Stimulated activated CD8-positive, alpha-beta memory T cell treated with anti-CD3 and anti-CD28 coated beads, Interleukin-4, amount 100 ng/mL, for 1 hour (primary cell): ENCODE results near the gene ANKH.

Source experiments
- DNase-seq, 2 donors: peaks; one replicate each; pipeline ENCODE4 v3.0.0-alpha.2; 2020; ENCODE audit warnings: low read depth in 2 of 2, low spot score in 1 of 2

Gene ANKH

GRCh38 chr5:14669415-14669814, 202.2 kb downstream of the ANKH start:
- DNase-seq: no peak

DNA sequence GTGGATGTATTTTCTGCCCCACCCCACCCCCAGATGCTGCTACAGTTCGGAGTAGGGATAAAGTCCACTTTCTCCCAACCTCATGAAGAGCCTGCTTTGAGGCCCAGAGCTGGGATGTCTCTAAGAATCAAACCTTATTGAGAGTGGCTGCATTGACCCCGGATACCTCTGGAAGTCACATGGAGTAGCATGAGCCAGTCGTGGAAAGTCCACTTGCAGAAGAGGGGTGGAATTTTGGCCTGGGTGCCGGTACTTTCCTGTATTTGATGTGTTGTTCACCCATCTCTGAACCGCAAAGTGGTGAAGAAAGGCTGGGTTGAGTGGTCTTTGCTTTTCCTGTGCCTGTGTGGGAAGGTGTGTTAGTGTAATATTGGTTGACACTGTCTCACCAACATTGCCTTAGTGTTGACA, 203.4 kb downstream of the ANKH start:
- DNase-seq: no peak

DNA sequence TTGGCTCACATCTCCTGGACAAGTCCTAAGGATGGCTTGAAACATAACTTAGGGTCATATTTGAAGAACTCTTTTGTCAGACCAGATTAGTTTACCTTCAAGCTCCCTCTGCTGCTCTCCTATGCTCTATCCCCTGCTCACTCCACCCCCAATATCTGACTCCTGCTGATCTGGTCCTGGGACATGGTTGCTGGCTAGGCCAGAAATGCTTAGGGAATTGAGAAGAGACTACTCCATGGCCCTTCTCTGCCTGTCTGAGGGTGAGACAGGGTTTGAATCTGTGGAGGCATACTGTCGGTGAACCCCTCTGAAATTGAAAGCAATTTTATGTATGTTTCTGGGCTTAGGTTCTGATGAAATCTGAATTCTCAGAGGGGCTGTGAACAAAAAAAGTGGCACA, 203.8 kb downstream of the ANKH start:
- no peak for DNase-seq

- DNase-seq: no peak
These were observed 204.3 kb downstream of the ANKH start for GRCh38 chr5:14667290-14667689.

DNA sequence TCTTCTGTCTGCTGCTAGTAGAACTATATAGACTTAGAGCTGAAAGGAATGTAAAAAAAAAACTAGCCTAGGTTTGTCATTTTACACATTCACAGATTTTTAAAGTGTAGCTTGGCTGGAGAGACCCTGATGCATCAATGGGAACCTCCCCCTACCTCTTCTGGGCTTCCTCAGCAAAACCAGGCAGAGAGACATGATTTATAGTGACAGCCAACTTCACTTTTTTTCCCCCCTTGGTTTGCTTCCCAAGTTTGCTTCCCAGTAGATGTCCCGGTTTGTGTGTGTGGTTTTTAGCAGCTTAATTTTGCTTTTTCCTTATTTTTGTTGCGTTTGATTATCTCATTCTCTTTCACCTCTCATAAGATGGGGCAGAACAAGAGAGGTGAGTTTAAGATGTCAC, 205.2 kb downstream of the ANKH start:
- DNase-seq: no peak

GRCh38 chr5:14665949-14666348, 205.6 kb downstream of the ANKH start:
- DNase-seq: peak in 1 of 2 donors; percentile 39

DNA sequence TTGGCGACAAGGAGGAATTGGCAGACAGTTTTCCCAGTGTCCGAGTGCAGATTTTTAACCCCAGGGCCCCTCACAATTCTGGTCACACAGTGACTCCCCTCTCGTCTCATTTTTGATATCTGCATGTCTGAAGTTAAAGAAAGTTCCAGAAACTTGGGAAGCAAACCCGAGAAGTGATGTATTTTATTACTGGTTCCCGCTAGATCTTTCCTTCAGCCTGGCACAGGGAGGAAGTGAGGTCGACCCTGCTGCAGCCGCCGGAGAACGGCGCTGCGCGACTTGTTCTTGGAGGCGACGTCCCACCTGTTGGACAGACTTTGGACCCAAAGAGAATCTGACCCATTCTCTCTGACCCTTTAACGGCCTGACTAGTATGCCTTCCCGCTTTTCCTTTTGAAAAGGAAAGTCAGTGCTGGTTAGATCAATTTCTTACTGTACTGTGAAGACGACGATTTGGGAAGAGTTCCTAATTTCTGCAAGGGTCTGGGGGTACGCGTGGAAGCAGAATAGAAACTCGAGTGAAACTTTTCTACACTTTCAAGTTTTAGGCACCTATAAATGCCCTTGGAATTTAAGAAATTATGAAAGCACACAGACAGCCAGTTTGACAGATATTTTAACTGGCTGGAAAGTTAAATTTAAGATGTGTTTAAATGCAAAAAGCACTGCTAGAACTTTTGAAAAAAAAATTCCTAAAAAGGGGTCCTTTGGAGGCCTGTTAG, 206.3 kb downstream of the ANKH start:
- no peak for DNase-seq

DNA sequence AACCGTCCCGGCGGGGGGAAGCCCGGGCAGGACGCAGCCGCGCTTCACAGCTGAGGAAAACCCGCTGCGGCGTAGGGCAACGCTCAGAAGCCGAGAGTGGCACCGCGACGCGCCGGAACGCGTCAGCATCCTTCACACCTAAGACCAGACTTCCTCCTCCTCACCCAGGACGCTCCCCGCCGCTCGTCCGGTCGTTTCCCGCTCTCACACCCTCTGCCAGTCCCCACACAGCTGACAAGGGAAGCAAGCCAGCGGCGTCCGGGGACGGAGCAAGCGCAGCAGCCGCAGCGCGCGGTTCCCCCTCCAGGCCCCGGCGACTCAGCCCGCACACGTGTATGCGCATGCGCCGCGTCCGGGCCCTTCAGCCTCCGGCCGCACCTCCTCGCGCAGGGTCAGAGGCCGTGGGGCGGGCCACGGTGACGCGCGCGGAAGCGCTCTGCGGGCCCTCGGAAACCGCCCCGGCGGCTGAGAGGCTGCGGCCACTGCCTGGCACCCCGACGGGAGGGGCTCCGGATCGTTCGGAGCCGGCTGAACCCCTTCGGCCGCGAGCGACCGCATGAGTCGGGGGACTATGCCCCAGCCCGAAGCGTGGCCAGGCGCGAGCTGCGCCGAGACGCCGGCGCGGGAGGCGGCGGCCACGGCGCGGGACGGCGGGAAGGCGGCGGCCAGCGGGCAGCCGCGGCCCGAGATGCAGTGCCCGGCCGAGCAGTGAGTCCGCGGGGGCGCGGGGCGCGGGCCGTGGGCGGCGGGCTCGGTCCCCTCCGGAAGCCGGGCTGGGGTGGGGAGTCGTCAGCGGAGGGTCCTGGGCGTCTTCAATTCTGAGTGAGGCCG, 207.1 kb downstream of the ANKH start, which contains the start of gene OTULIN:
OTULIN (plus strand) TSS at position 449 of the 831 bp plus-strand sequence; CDS start at position 557, 108 bp downstream.
- peak; percentile 58 to 73 for DNase-seq

GRCh38 chr5:14663734-14664269, 207.8 kb downstream of the ANKH start:
- no peak for DNase-seq

DNA sequence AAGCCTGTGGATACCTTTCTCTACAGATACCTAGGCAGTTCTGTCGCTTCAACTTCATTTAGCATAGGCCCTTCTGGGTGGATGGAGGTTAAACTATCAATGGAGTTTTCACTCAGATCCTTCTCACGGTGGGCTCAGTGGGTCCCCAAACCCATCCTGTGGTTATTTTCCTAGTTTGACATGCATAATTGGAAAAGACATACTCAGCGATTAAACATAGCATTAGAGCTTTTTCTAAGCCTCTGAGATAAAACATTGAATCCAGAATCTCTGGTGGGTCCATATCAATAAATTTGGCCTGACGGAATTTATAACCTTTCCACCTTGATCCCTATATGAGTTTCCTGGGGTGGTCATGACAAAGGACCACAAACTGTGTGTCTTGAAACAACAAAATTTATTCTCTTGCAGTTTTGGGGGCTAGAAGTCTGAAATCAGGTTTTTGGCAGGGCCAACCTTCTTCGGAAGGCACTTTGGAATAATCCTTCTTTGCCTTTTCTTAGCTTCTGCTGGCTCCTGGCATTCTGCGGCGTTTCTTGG, 208.8 kb downstream of the ANKH start:
- no peak for DNase-seq

GRCh38 chr5:14660833-14661232, 210.7 kb downstream of the ANKH start:
- no peak for DNase-seq

GRCh38 chr5:14659821-14660607, 211.6 kb downstream of the ANKH start:
- no peak for DNase-seq

- DNase-seq: no peak
These were observed 214.7 kb downstream of the ANKH start for GRCh38 chr5:14656898-14657297.

GRCh38 chr5:14655146-14655741, 216.3 kb downstream of the ANKH start:
- DNase-seq: no peak
